ENCODE data around the gene TARS2. TPM values are rescaled to one million over a fixed set of nuclear protein-coding genes. Genes with fewer than 3 reads are reported as not detected.

The TARS2 gene
- total RNA-seq, 4 donors from 2014 or later = 15.0 to 26.7 (median 18.4) TPM

GRCh38 chr1:150557065-150557600 lies 69.9 kb downstream of the TARS2 start:
- no peaks in the 10 kb centered on the region for H3K9me3 ChIP-seq
- H3K27ac ChIP-seq = no peak overlapping the region
- intact Hi-C loops (cut with DNase I; ENCODE audit: low total_unique reads) = no loop called here
- H3K4me1 ChIP-seq = peaks cover 35 to 36% of the 10 kb centered on the region in 2 donors
- no peaks in the 10 kb centered on the region for H3K36me3 ChIP-seq
- H3K27me3 ChIP-seq = no peaks in the 10 kb centered on the region
- ATAC-seq = no peak
- no peak for DNase-seq
- in situ Hi-C loops (cut with MboI; ENCODE audit: low sequenced_read_pairs in 4 of 4) = loop anchor here in 1 of 4 donors (5.0 kb wide), 1 partner anchor 65 kb away; no protein-coding TSS in a partner anchor
- TF ChIP-seq POLR2A (IDR thresholded peaks at IDR 0.05) (no peak), CTCF (IDR thresholded peaks at IDR 0.05 in 4 of 5, conservative IDR thresholded peaks at IDR 0.05 in 1 of 5) (no peak)
- H3K4me3 ChIP-seq = no peak overlapping the region

Small RNA genes within 50 kb of the gene (microRNA-seq; reads per million reads assigned to microRNA genes)
- gene MIR4257 (ENCODE audit: borderline replicate concordance in 2 of 2) = 0 reads per million in 2 donors
- 0 reads per million in 2 donors for gene MIR6878 (ENCODE audit: borderline replicate concordance in 2 of 2)

Other genes starting within 250 kb of the TARS2 start
- gene CA14, start 229.6 kb upstream of the TARS2 start, total RNA-seq = 1 to 10 TPM in 1 of 4 donors, under 1 TPM in 2, not detected in 1; 0.20 to 3.8 (median 0.31) TPM
- 10 to 100 TPM; 41.2 to 63.8 (median 54.9) TPM for gene APH1A, start 218.4 kb upstream of the TARS2 start, total RNA-seq
- gene C1orf54, start 214.6 kb upstream of the TARS2 start, total RNA-seq = 1 to 10 TPM; 1.8 to 5.7 (median 4.8) TPM
- 10 to 100 TPM in 3 of 4 donors, 1 to 10 TPM in 1; 8.2 to 15.8 (median 11.7) TPM for gene CIART, start 204.9 kb upstream of the TARS2 start, total RNA-seq
- gene MRPS21, start 193.6 kb upstream of the TARS2 start, total RNA-seq = 10 to 100 TPM; 27.8 to 46.3 (median 31.5) TPM
- gene PRPF3, start 165.9 kb upstream of the TARS2 start, total RNA-seq = 10 to 100 TPM; 15.6 to 25.0 (median 19.3) TPM
- gene RPRD2, start 123.3 kb upstream of the TARS2 start, total RNA-seq = 10 to 100 TPM; 18.0 to 28.0 (median 23.1) TPM
- gene ECM1, start 20.7 kb downstream of the TARS2 start, total RNA-seq = 1 to 10 TPM; 1.5 to 8.5 (median 5.6) TPM
- gene FALEC, start 28.3 kb downstream of the TARS2 start, total RNA-seq = not detected
- 10 to 100 TPM in 2 of 4 donors, 1 to 10 TPM in 2; 5.6 to 30.0 (median 10.7) TPM for gene ADAMTSL4, start 62.0 kb downstream of the TARS2 start, total RNA-seq
- 100 to 1,000 TPM; 136 to 199 (median 176) TPM for gene MCL1, start 92.2 kb downstream of the TARS2 start, total RNA-seq
- gene ENSA, start 142.2 kb downstream of the TARS2 start, total RNA-seq = 100 to 1,000 TPM; 164 to 302 (median 219) TPM
- gene GOLPH3L, start 209.7 kb downstream of the TARS2 start, total RNA-seq = 10 to 100 TPM in 3 of 4 donors, 1 to 10 TPM in 1; 9.8 to 18.6 (median 15.7) TPM
- gene HORMAD1, start 233.5 kb downstream of the TARS2 start, total RNA-seq = under 1 TPM in 1 of 4 donors, not detected in 3; 0.36 TPM